Femur (tissue), 1 donor: ENCODE data around the gene STEAP4.
A peak's percentile ranks its signal among the peaks of the same experiment; 100 is the strongest.

Source experiments
- DNase-seq: peaks from one replicate; pipeline ENCODE4 v3.0.0-alpha.2; 2017

STEAP4 gene

GRCh38 chr7:88306590-88307048 is at the start of gene STEAP4:
TSS of gene STEAP4 (minus strand) at chr7:88306894. CDS start at chr7:88284269, 22,625 bp downstream.
- DNase-seq = peak; percentile 86

- no peak for DNase-seq
Measured at GRCh38 chr7:88355011-88355410, 48.3 kb upstream of the STEAP4 start.

GRCh38 chr7:88350118-88350517 is 43.4 kb upstream of the STEAP4 start:
- no peak for DNase-seq

GRCh38 chr7:88347517-88347916 is 40.8 kb upstream of the STEAP4 start:
- no peak for DNase-seq

GRCh38 chr7:88347090-88347489 is 40.4 kb upstream of the STEAP4 start:
- no peak for DNase-seq

- no peak for DNase-seq
Measured at GRCh38 chr7:88346357-88346756, 39.7 kb upstream of the STEAP4 start.

GRCh38 chr7:88344956-88345832 is 38.5 kb upstream of the STEAP4 start:
- peak; percentile 74 for DNase-seq

GRCh38 chr7:88344271-88344670 is 37.6 kb upstream of the STEAP4 start:
- DNase-seq = no peak

GRCh38 chr7:88339195-88339922 is 32.7 kb upstream of the STEAP4 start:
- DNase-seq = no peak

- no peak for DNase-seq
Measured at GRCh38 chr7:88338503-88338902, 31.8 kb upstream of the STEAP4 start.

- DNase-seq = no peak
Measured at GRCh38 chr7:88337572-88337971, 30.9 kb upstream of the STEAP4 start.

- DNase-seq = no peak
Measured at GRCh38 chr7:88331322-88331721, 24.6 kb upstream of the STEAP4 start.

GRCh38 chr7:88329532-88330463 is 23.1 kb upstream of the STEAP4 start:
- no peak for DNase-seq

- DNase-seq = no peak
Measured at GRCh38 chr7:88328787-88329186, 22.1 kb upstream of the STEAP4 start.

- no peak for DNase-seq
Measured at GRCh38 chr7:88324699-88325098, 18.0 kb upstream of the STEAP4 start.

- DNase-seq = no peak
Measured at GRCh38 chr7:88322151-88322550, 15.5 kb upstream of the STEAP4 start.

GRCh38 chr7:88321694-88322093 is 15.0 kb upstream of the STEAP4 start:
- no peak for DNase-seq

- DNase-seq = no peak
Measured at GRCh38 chr7:88318196-88318595, 11.5 kb upstream of the STEAP4 start.

- DNase-seq = no peak
Measured at GRCh38 chr7:88317422-88317821, 10.7 kb upstream of the STEAP4 start.

GRCh38 chr7:88316456-88316855 is 9.8 kb upstream of the STEAP4 start:
- DNase-seq = no peak

GRCh38 chr7:88315522-88315921 is 8.8 kb upstream of the STEAP4 start:
- no peak for DNase-seq

- DNase-seq = no peak
Measured at GRCh38 chr7:88314061-88314491, 7.4 kb upstream of the STEAP4 start.
